ENCODE data around the gene PPP6R1.

The PPP6R1 gene

DNA sequence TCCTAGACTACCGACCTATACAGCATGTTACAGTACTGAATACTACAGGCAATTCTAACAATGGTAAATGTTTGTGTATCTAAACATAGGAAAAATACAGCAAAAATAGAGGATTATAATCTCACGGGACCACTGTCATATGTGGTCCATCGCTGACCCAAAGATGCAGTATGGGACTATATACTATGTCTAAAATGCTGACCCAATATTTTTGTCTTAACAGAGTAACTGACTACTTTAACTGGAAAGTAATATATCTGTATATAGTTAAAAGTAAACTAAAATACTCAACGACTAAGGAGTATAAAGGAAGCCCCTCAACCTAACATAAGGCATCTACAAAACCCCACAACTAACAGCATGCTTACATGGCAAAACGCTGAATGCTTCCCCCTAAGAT lies 25.8 kb downstream of the PPP6R1 start:
- Histone ChIP-seq H3K4me3 (ENCODE audit: low read length) (no peak overlapping the region), H3K36me3 (ENCODE audit: insufficient read depth, low read length) (peaks cover 76% of the 10 kb centered on the region), H3K4me1 (ENCODE audit: insufficient read depth, low read length) (no peaks in the 10 kb centered on the region), H3K27ac (ENCODE audit: low read depth, low read length) (no peak overlapping the region), H3K9ac (ENCODE audit: low read depth, low read length) (no peak overlapping the region), H3K9me3 (ENCODE audit: insufficient read depth, low read depth, low read length) (no peaks in the 10 kb centered on the region), H3K27me3 (ENCODE audit: insufficient read depth, low read length) (no peaks in the 10 kb centered on the region)
- WGBS, result 94% methylated on average over 5 of the region's 5 CpGs

- no peak overlapping the region for H3K4me3 ChIP-seq (ENCODE audit: low read length)
- H3K9ac ChIP-seq (ENCODE audit: low read depth, low read length), result no peak overlapping the region
- no peaks in the 10 kb centered on the region for H3K9me3 ChIP-seq (ENCODE audit: insufficient read depth, low read depth, low read length)
- H3K4me1 ChIP-seq (ENCODE audit: insufficient read depth, low read length), result no peaks in the 10 kb centered on the region
- peaks cover 71% of the 10 kb centered on the region for H3K36me3 ChIP-seq (ENCODE audit: insufficient read depth, low read length)
- no peak overlapping the region for H3K27ac ChIP-seq (ENCODE audit: low read depth, low read length)
- WGBS, result 94% methylated on average over 12 of the region's 12 CpGs
- H3K27me3 ChIP-seq (ENCODE audit: insufficient read depth, low read length), result no peaks in the 10 kb centered on the region
Measured at GRCh38 chr19:55232286-55232602, 26.6 kb downstream of the PPP6R1 start.

DNA sequence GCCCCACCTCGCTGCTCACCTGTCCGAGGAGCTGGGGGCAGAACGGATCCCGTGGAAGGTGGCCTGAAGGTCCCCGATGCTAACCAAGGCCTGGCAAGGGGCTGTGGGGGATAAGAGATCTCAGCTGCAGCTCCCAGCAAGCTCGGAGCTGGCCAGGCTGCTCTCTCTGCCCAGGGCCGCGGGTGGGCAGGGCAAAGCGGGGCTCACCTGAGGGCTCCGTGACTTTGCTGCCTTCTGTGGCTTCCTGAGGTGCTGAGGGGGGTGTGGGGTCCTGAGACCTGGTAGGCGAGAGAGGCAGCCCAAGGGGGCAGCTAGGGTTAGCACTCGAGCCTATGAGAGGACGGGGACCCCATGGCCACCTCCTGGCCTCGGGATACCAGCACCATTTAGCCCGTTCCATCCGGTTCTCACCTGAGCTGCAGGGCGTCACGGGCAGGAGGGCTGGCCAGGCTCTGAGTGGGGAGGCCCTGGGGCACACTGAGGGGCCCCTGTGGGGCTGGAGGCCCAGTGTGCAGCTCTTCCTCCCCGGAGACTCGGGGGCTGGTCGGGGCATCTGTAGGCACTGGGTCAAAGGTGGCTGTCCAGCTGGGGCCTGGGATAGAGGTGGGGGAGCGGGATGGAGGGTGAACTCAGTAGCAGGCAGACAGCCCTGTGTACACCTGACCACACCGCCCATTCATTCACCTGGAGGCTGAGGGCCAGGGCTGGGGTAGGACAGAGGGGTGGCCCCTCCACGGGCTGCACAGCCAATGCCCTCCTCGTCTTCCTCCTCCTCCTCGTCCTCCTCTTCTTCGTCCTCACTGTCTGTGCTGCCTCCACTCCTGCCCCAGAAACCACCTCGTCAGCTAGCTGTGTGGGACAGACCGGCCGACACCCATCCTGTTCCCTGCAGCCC lies 27.2 kb downstream of the PPP6R1 start:
- Histone ChIP-seq H3K36me3 (ENCODE audit: insufficient read depth, low read length) (peaks cover 65% of the 10 kb centered on the region), H3K27me3 (ENCODE audit: insufficient read depth, low read length) (no peaks in the 10 kb centered on the region), H3K9me3 (ENCODE audit: insufficient read depth, low read depth, low read length) (no peaks in the 10 kb centered on the region), H3K27ac (ENCODE audit: low read depth, low read length) (no peak overlapping the region), H3K4me1 (ENCODE audit: insufficient read depth, low read length) (no peaks in the 10 kb centered on the region), H3K4me3 (ENCODE audit: low read length) (no peak overlapping the region), H3K9ac (ENCODE audit: low read depth, low read length) (no peak overlapping the region)
- 93% methylated on average over 30 of the region's 30 CpGs for WGBS

- Histone ChIP-seq H3K27ac (ENCODE audit: low read depth, low read length) (no peak overlapping the region), H3K4me1 (ENCODE audit: insufficient read depth, low read length) (no peaks in the 10 kb centered on the region), H3K9me3 (ENCODE audit: insufficient read depth, low read depth, low read length) (no peaks in the 10 kb centered on the region), H3K27me3 (ENCODE audit: insufficient read depth, low read length) (no peaks in the 10 kb centered on the region), H3K9ac (ENCODE audit: low read depth, low read length) (no peak overlapping the region), H3K4me3 (ENCODE audit: low read length) (no peak overlapping the region), H3K36me3 (ENCODE audit: insufficient read depth, low read length) (peaks cover 57% of the 10 kb centered on the region)
- 96% methylated on average over 12 of the region's 13 CpGs for WGBS
Measured at GRCh38 chr19:55230780-55231179, 28.0 kb downstream of the PPP6R1 start.

- H3K27me3 ChIP-seq (ENCODE audit: insufficient read depth, low read length), result no peaks in the 10 kb centered on the region
- 86% methylated on average over 10 of the region's 13 CpGs for WGBS
- H3K36me3 ChIP-seq (ENCODE audit: insufficient read depth, low read length), result peaks cover 55% of the 10 kb centered on the region
- no peak overlapping the region for H3K27ac ChIP-seq (ENCODE audit: low read depth, low read length)
- no peak overlapping the region for H3K4me3 ChIP-seq (ENCODE audit: low read length)
- no peaks in the 10 kb centered on the region for H3K4me1 ChIP-seq (ENCODE audit: insufficient read depth, low read length)
- H3K9me3 ChIP-seq (ENCODE audit: insufficient read depth, low read depth, low read length), result no peaks in the 10 kb centered on the region
- H3K9ac ChIP-seq (ENCODE audit: low read depth, low read length), result no peak overlapping the region
Measured at GRCh38 chr19:55230329-55230728, 28.5 kb downstream of the PPP6R1 start.

DNA sequence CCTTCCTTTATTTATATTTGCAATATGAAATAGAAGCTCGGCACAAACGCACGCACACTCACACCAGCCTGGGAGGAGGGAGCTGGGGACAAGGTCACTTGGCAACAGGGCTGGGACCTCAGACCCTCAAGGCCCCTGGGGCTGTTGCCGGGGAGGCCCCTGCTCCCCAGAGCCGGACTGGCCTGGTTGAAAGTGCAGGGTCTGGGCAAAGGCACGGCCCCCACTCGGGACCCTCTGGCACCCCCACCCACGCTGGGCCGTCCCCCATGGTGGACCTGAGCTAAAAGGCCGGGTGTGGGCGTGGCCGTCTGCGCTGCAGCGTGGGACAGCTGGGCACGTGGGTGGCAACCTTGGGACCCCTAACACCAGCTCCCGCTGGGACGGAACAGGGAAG lies 29.0 kb downstream of the PPP6R1 start:
- Histone ChIP-seq H3K9me3 (ENCODE audit: insufficient read depth, low read depth, low read length) (no peaks in the 10 kb centered on the region), H3K36me3 (ENCODE audit: insufficient read depth, low read length) (peaks cover 51% of the 10 kb centered on the region), H3K9ac (ENCODE audit: low read depth, low read length) (no peak overlapping the region), H3K27ac (ENCODE audit: low read depth, low read length) (no peak overlapping the region), H3K27me3 (ENCODE audit: insufficient read depth, low read length) (no peaks in the 10 kb centered on the region), H3K4me1 (ENCODE audit: insufficient read depth, low read length) (no peaks in the 10 kb centered on the region), H3K4me3 (ENCODE audit: low read length) (no peak overlapping the region)
- WGBS, result 93% methylated on average over 17 of the region's 17 CpGs

- WGBS, result 97% methylated on average over 16 of the region's 18 CpGs
Measured at GRCh38 chr19:55229145-55229788, 29.6 kb downstream of the PPP6R1 start.

GRCh38 chr19:55228403-55229031 lies 30.3 kb downstream of the PPP6R1 start, which contains the start of gene TMEM86B:
TMEM86B (minus strand) TSS chr19:55228763; CDS start chr19:55228741, 22 bp downstream.
- Histone ChIP-seq H3K4me3 (ENCODE audit: low read length) (no peak within 1 kb of the TSS), H3K27ac (ENCODE audit: low read depth, low read length) (no peak within 1 kb of the TSS), H3K27me3 (ENCODE audit: insufficient read depth, low read length) (no peaks in the 10 kb centered on the region), H3K9ac (ENCODE audit: low read depth, low read length) (no peak within 1 kb of the TSS), H3K36me3 (ENCODE audit: insufficient read depth, low read length) (peaks cover 43% of the 10 kb centered on the region), H3K4me1 (ENCODE audit: insufficient read depth, low read length) (no peaks in the 10 kb centered on the region), H3K9me3 (ENCODE audit: insufficient read depth, low read depth, low read length) (no peaks in the 10 kb centered on the region)
- 91% methylated on average over 12 of the region's 12 CpGs for WGBS

More at GRCh38 chr19:55229145-55229788, 29.6 kb downstream of the PPP6R1 start:
- Histone ChIP-seq H3K4me3 (ENCODE audit: low read length) (no peak overlapping the region), H3K9me3 (ENCODE audit: insufficient read depth, low read depth, low read length) (no peaks in the 10 kb centered on the region), H3K27me3 (ENCODE audit: insufficient read depth, low read length) (no peaks in the 10 kb centered on the region), H3K27ac (ENCODE audit: low read depth, low read length) (no peak overlapping the region), H3K9ac (ENCODE audit: low read depth, low read length) (no peak overlapping the region), H3K4me1 (ENCODE audit: insufficient read depth, low read length) (no peaks in the 10 kb centered on the region), H3K36me3 (ENCODE audit: insufficient read depth, low read length) (peaks cover 49% of the 10 kb centered on the region)

GRCh38 chr19:55228015-55228391 lies 30.8 kb downstream of the PPP6R1 start:
- no peaks in the 10 kb centered on the region for H3K27me3 ChIP-seq (ENCODE audit: insufficient read depth, low read length)
- H3K4me1 ChIP-seq (ENCODE audit: insufficient read depth, low read length), result no peaks in the 10 kb centered on the region
- 85% methylated on average over 17 of the region's 17 CpGs for WGBS
- H3K36me3 ChIP-seq (ENCODE audit: insufficient read depth, low read length), result peaks cover 38% of the 10 kb centered on the region
- H3K27ac ChIP-seq (ENCODE audit: low read depth, low read length), result no peak overlapping the region
- H3K4me3 ChIP-seq (ENCODE audit: low read length), result no peak overlapping the region
- H3K9me3 ChIP-seq (ENCODE audit: insufficient read depth, low read depth, low read length), result no peaks in the 10 kb centered on the region
- no peak overlapping the region for H3K9ac ChIP-seq (ENCODE audit: low read depth, low read length)

DNA sequence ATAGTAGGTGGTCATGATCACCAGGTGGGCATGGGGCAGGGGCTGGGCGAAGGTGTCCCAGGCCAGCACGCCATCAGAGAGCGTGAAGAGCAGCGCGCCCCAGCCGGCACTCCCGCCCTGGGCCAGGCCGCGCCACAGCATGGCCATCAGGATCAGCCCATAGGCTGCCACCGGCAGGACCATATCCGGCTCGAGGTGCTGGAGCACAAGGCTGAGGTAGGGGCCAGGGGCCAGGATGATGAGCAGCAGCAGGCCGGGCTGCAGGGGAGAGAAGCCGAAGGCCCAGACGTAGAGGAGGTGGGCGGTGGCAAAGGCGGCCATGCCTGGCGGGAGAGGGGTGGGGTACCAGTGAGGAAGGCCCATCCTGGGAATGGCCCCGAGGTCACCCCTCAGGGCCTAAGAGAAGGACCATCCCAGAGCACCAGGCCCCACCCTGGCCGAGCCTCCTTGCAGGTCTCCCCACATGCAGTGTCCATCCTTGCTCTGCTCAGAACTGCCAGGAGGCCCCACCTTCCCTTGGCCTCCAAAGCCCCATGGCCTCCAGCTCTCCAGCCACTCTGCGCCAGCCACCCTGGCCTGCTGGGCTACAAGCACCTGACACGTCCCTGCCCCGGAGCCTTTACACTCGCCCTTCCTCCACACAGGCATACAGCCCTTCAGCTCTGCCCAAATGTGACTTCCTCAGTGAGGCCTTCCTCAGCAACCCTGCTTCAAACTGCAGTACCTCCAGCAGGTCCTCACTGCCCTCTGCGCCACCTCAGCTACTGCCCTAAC lies 31.4 kb downstream of the PPP6R1 start:
- Histone ChIP-seq H3K27me3 (ENCODE audit: insufficient read depth, low read length) (no peaks in the 10 kb centered on the region), H3K9me3 (ENCODE audit: insufficient read depth, low read depth, low read length) (no peaks in the 10 kb centered on the region), H3K4me3 (ENCODE audit: low read length) (no peak overlapping the region), H3K9ac (ENCODE audit: low read depth, low read length) (no peak overlapping the region), H3K27ac (ENCODE audit: low read depth, low read length) (no peak overlapping the region), H3K36me3 (ENCODE audit: insufficient read depth, low read length) (peaks cover 32% of the 10 kb centered on the region), H3K4me1 (ENCODE audit: insufficient read depth, low read length) (no peaks in the 10 kb centered on the region)
- 95% methylated on average over 25 of the region's 25 CpGs for WGBS

- H3K36me3 ChIP-seq (ENCODE audit: insufficient read depth, low read length), result peaks cover 26% of the 10 kb centered on the region
- no peaks in the 10 kb centered on the region for H3K27me3 ChIP-seq (ENCODE audit: insufficient read depth, low read length)
- H3K4me1 ChIP-seq (ENCODE audit: insufficient read depth, low read length), result no peaks in the 10 kb centered on the region
- no peak overlapping the region for H3K9ac ChIP-seq (ENCODE audit: low read depth, low read length)
- H3K9me3 ChIP-seq (ENCODE audit: insufficient read depth, low read depth, low read length), result no peaks in the 10 kb centered on the region
- no peak overlapping the region for H3K4me3 ChIP-seq (ENCODE audit: low read length)
- 87% methylated on average over 18 of the region's 18 CpGs for WGBS
- H3K27ac ChIP-seq (ENCODE audit: low read depth, low read length), result no peak overlapping the region
Measured at GRCh38 chr19:55226788-55227187, 32.0 kb downstream of the PPP6R1 start.
